ENCODE results near the gene KNTC1.
"Not testable (repeated sequence)": the region's sequence is repeated elsewhere in the genome, so short reads cannot be mapped to it uniquely, and the experiment has no call there.

Gene KNTC1

GRCh38 chr12:122560138-122560537 is 33.1 kb downstream of the KNTC1 start:
- no peaks in the 10 kb centered on the region for H3K79me2 ChIP-seq (ENCODE audit: insufficient read depth, low read length)
- H3K9ac ChIP-seq (ENCODE audit: low read depth, low read length, poor library complexity, severe bottlenecking), result no peak overlapping the region
- H3K4me1 ChIP-seq (ENCODE audit: insufficient read depth, low read length, poor library complexity, severe bottlenecking), result no peaks in the 10 kb centered on the region
- H3K4me3 ChIP-seq (ENCODE audit: low read length, poor library complexity, severe bottlenecking), result no peak overlapping the region
- no peak overlapping the region for H3K4me2 ChIP-seq (ENCODE audit: low read depth, low read length, poor library complexity, severe bottlenecking)
- no peaks in the 10 kb centered on the region for H3K9me3 ChIP-seq (ENCODE audit: insufficient read depth, low read depth, low read length)
- H3F3A ChIP-seq (ENCODE audit: low read depth), result no peaks in the 10 kb centered on the region
- peaks cover 74% of the 10 kb centered on the region for H3K36me3 ChIP-seq (ENCODE audit: insufficient read depth, low read length)
- no peak for TF ChIP-seq EZH2phosphoT487 (IDR thresholded peaks at IDR 0.05; ENCODE audit: borderline replicate concordance)
- no peak for TF ChIP-seq CTCF (conservative IDR thresholded peaks at IDR 0.05; ENCODE audit: low read length)
- no peak overlapping the region for H2AFZ ChIP-seq (ENCODE audit: low read length)
- no peaks in the 10 kb centered on the region for H3K27me3 ChIP-seq (ENCODE audit: insufficient read depth, low read length, poor library complexity, severe bottlenecking)
- no peaks in the 10 kb centered on the region for H3K9me2 ChIP-seq (replicated peaks; ENCODE audit: low read depth, low read length)
- H4K20me1 ChIP-seq (ENCODE audit: insufficient read depth, low read length, poor library complexity, severe bottlenecking), result no peaks in the 10 kb centered on the region

GRCh38 chr12:122563361-122563760 is 36.3 kb downstream of the KNTC1 start:
- no peaks in the 10 kb centered on the region for H3K27me3 ChIP-seq (ENCODE audit: insufficient read depth, low read length, poor library complexity, severe bottlenecking)
- peaks cover 63% of the 10 kb centered on the region for H3K36me3 ChIP-seq (ENCODE audit: insufficient read depth, low read length)
- H3K9ac ChIP-seq (ENCODE audit: low read depth, low read length, poor library complexity, severe bottlenecking), result no peak overlapping the region
- no peaks in the 10 kb centered on the region for H3K9me3 ChIP-seq (ENCODE audit: insufficient read depth, low read depth, low read length)
- no peaks in the 10 kb centered on the region for H3K79me2 ChIP-seq (ENCODE audit: insufficient read depth, low read length)
- no peak overlapping the region for H3K4me2 ChIP-seq (ENCODE audit: low read depth, low read length, poor library complexity, severe bottlenecking)
- no peak overlapping the region for H2AFZ ChIP-seq (ENCODE audit: low read length)
- H3F3A ChIP-seq (ENCODE audit: low read depth), result no peaks in the 10 kb centered on the region
- no peaks in the 10 kb centered on the region for H3K4me1 ChIP-seq (ENCODE audit: insufficient read depth, low read length, poor library complexity, severe bottlenecking)
- TF ChIP-seq EZH2phosphoT487 (IDR thresholded peaks at IDR 0.05; ENCODE audit: borderline replicate concordance), result no peak
- no peak for TF ChIP-seq CTCF (conservative IDR thresholded peaks at IDR 0.05; ENCODE audit: low read length)
- no peaks in the 10 kb centered on the region for H4K20me1 ChIP-seq (ENCODE audit: insufficient read depth, low read length, poor library complexity, severe bottlenecking)
- H3K4me3 ChIP-seq (ENCODE audit: low read length, poor library complexity, severe bottlenecking), result no peak overlapping the region
- H3K9me2 ChIP-seq (replicated peaks; ENCODE audit: low read depth, low read length), result no peaks in the 10 kb centered on the region

GRCh38 chr12:122566816-122567215 is 39.8 kb downstream of the KNTC1 start:
- not testable (repeated sequence) for H2AFZ ChIP-seq (ENCODE audit: low read length); H4K20me1 ChIP-seq (ENCODE audit: insufficient read depth, low read length, poor library complexity, severe bottlenecking); H3K9me3 ChIP-seq (ENCODE audit: insufficient read depth, low read depth, low read length); H3K79me2 ChIP-seq (ENCODE audit: insufficient read depth, low read length); H3K9ac ChIP-seq (ENCODE audit: low read depth, low read length, poor library complexity, severe bottlenecking); H3K9me2 ChIP-seq (replicated peaks; ENCODE audit: low read depth, low read length); H3K4me3 ChIP-seq (ENCODE audit: low read length, poor library complexity, severe bottlenecking); H3K27me3 ChIP-seq (ENCODE audit: insufficient read depth, low read length, poor library complexity, severe bottlenecking); H3F3A ChIP-seq (ENCODE audit: low read depth); H3K4me1 ChIP-seq (ENCODE audit: insufficient read depth, low read length, poor library complexity, severe bottlenecking); H3K4me2 ChIP-seq (ENCODE audit: low read depth, low read length, poor library complexity, severe bottlenecking)
- H3K36me3 ChIP-seq (ENCODE audit: insufficient read depth, low read length), result peaks cover 58% of the 10 kb centered on the region; the same call in 1 of the 2 replicates

GRCh38 chr12:122569288-122569687 is 42.2 kb downstream of the KNTC1 start:
- no peak for TF ChIP-seq CTCF (conservative IDR thresholded peaks at IDR 0.05; ENCODE audit: low read length)
- TF ChIP-seq EZH2phosphoT487 (IDR thresholded peaks at IDR 0.05; ENCODE audit: borderline replicate concordance), result no peak
- Histone ChIP-seq H2AFZ (ENCODE audit: low read length) (no peak overlapping the region), H3K36me3 (ENCODE audit: insufficient read depth, low read length) (peaks cover 63% of the 10 kb centered on the region; the same call in 1 of the 2 replicates), H3K4me2 (ENCODE audit: low read depth, low read length, poor library complexity, severe bottlenecking) (no peak overlapping the region), H3F3A (ENCODE audit: low read depth) (no peaks in the 10 kb centered on the region; the same call in 1 of the 2 replicates), H3K9ac (ENCODE audit: low read depth, low read length, poor library complexity, severe bottlenecking) (no peak overlapping the region), H3K4me3 (ENCODE audit: low read length, poor library complexity, severe bottlenecking) (no peak overlapping the region), H3K27me3 (ENCODE audit: insufficient read depth, low read length, poor library complexity, severe bottlenecking) (no peaks in the 10 kb centered on the region), H3K4me1 (ENCODE audit: insufficient read depth, low read length, poor library complexity, severe bottlenecking) (no peaks in the 10 kb centered on the region), H3K79me2 (ENCODE audit: insufficient read depth, low read length) (no peaks in the 10 kb centered on the region), H3K9me2 (replicated peaks; ENCODE audit: low read depth, low read length) (no peaks in the 10 kb centered on the region), H4K20me1 (ENCODE audit: insufficient read depth, low read length, poor library complexity, severe bottlenecking) (no peaks in the 10 kb centered on the region), H3K9me3 (ENCODE audit: insufficient read depth, low read depth, low read length) (no peaks in the 10 kb centered on the region)

GRCh38 chr12:122570006-122570405 is 43.0 kb downstream of the KNTC1 start:
- H3K27me3 ChIP-seq (ENCODE audit: insufficient read depth, low read length, poor library complexity, severe bottlenecking); H3K4me2 ChIP-seq (ENCODE audit: low read depth, low read length, poor library complexity, severe bottlenecking); H3K4me1 ChIP-seq (ENCODE audit: insufficient read depth, low read length, poor library complexity, severe bottlenecking); H3F3A ChIP-seq (ENCODE audit: low read depth); H4K20me1 ChIP-seq (ENCODE audit: insufficient read depth, low read length, poor library complexity, severe bottlenecking); H3K4me3 ChIP-seq (ENCODE audit: low read length, poor library complexity, severe bottlenecking); H3K9ac ChIP-seq (ENCODE audit: low read depth, low read length, poor library complexity, severe bottlenecking); H3K79me2 ChIP-seq (ENCODE audit: insufficient read depth, low read length); H2AFZ ChIP-seq (ENCODE audit: low read length); H3K9me3 ChIP-seq (ENCODE audit: insufficient read depth, low read depth, low read length); H3K9me2 ChIP-seq (replicated peaks; ENCODE audit: low read depth, low read length): not testable (repeated sequence)
- peaks cover 67% of the 10 kb centered on the region for H3K36me3 ChIP-seq (ENCODE audit: insufficient read depth, low read length)
